Transverse colon (tissue), 3 donors: ENCODE results near the gene GAS2.

Source experiments
- CTCF ChIP-seq, 5 experiments: fragments of 200-600 bp in 3 of 5; fragments of 450-650 bp in 2 of 5; sonication (generic) in 3 of 5; IDR thresholded peaks; 1 replicate in 2 of 5; 2 replicates in 3 of 5; pipeline ENCODE4 v1.5.1; 2016 to 2017; ENCODE audit warnings: antibody characterized with exemption in 5 of 5, inconsistent platforms in 3 of 5, mild to moderate bottlenecking in 2 of 5, moderate library complexity in 1 of 5
- EP300 ChIP-seq: sonication (generic); formaldehyde crosslinking; IDR thresholded peaks from one replicate; pipeline ENCODE4 v1.6.1; 2017; ENCODE audit warnings: antibody characterized with exemption, low read depth
- POLR2A ChIP-seq: fragments of 450-650 bp; IDR thresholded peaks from one replicate; pipeline ENCODE4 v1.6.1; 2016; ENCODE audit warnings: antibody characterized with exemption, mild to moderate bottlenecking, moderate library complexity

GRCh38 chr11:22635689-22636088, 30.7 kb upstream of the GAS2 start:
- no peak for TF ChIP-seq POLR2A
- TF ChIP-seq CTCF (IDR thresholded peaks at IDR 0.05), result no peak
- no peak for TF ChIP-seq EP300
